Stimulated activated CD8-positive, alpha-beta memory T cell treated with anti-CD3 and anti-CD28 coated beads, Interleukin-12 subunit alpha, Interleukin-12 subunit beta, amount 100 ng/mL, for 24 hours (primary cell): ENCODE results near the gene CFAP157.

Experiments
- DNase-seq: peaks from one replicate; pipeline ENCODE4 v3.0.0-alpha.2; 2020; ENCODE audit errors: extremely low read depth

Gene CFAP157

GRCh38 chr9:127761491-127761956, 54.7 kb downstream of the CFAP157 start:
- DNase-seq, result no peak

DNA sequence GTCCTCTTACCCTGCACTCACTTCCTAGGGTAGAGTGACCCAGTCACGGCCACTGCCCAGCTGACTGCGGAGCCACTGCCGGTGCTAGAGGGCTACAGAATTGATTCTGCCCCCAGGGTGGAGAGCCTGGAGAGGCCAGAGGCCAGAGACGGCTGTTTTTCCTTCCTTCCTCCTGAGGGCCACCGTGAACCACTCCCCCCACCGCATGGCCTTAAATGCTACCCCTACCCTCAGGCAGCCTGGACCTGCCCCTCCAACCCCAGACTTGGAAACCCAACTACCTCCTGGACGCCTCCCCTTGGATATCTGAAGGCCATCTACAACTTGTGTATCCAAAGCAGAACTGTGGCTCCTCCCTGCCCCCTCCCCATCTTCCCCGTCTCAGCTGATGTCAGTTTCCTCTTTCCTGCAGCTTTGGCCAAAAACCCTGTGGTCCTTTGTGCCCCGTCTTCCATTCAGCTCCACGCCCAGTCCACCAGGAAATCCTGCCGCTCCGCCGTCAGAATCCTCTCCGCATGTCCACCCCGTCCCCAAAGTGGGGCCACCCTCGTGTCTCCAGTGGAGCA, 55.4 kb downstream of the CFAP157 start:
- no peak for DNase-seq

- no peak for DNase-seq
These were observed 57.2 kb downstream of the CFAP157 start for GRCh38 chr9:127763918-127764384.

DNA sequence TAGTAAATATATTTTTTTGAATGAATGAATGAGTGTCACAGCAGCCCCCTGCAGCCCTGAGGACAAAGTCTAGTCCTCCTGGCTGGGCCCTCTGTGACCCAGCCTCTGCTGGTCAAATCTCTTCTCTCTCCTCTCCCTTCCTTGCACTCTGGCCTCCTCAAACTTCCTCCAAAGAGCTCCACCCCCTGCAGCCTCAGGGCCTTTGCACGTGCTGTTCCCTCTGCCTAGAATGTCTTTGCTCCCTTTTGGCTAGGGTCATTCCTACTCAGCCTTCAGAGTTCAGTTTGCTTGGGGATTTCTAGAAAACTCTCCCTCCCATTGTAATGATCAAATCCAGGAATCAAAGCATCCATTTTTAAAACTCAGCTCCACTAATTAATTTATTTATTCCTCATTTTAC, 58.6 kb downstream of the CFAP157 start:
- no peak for DNase-seq
